HG03469 (cell line): ENCODE results near the gene PAK2.
"Not testable (repeated sequence)": the region's sequence is repeated elsewhere in the genome, so short reads cannot be mapped to it uniquely, and the experiment has no call there.

Experiments
- ATAC-seq: cut with Tn5 transposase; IDR thresholded peaks from one replicate; pipeline ENCODE4 v1.9.1; 2021; ENCODE audit warnings: mild to moderate bottlenecking, moderate library complexity, moderate number of reproducible peaks; ENCODE audit not compliant: unreplicated experiment

Gene PAK2

DNA sequence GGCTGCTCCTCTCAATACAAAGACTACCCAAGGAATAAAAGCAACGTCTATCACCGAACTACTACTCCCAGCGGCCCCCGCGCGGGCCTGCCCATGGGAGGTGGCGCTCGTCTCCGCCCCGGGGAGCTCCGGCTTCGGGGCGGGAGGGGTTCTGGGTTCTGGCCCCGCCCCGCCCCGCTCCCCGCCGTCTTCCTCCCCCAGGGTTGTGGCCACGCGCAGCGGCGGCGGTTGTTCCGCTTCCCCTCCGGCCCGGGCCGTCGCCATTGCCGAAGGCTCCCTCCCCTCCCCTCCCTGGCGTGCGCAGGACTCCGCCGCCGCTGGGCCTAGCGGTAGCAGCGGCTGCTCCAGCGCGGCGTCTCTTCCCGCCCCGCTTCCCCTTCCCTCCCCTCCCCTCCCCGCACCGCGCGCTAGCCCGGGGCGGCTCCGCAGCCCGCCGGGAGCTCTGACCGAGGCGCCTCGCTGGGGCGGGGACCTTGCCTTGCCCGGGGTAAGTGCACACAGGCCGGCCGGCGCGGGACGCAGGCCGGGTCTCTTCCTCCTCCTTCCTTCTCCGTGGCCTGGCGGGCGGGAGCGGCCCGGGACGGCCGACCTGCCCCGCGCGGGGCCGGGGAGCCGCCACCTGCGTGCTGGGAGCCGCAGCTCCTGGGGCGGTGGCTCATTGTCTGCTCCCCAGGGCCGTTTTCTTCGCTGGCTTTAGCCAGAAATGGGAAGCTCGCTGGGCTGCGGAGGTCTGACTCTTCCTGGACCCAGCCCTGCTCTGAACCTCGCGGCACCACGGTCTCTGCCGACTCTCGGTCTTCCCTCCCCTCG is at the start of gene PAK2:
TSS of gene PAK2 (plus strand) at position 187 of the 810 bp plus-strand sequence. CDS start 42,790 bp downstream, outside the sequence.
- peak; percentile 74 for ATAC-seq

DNA sequence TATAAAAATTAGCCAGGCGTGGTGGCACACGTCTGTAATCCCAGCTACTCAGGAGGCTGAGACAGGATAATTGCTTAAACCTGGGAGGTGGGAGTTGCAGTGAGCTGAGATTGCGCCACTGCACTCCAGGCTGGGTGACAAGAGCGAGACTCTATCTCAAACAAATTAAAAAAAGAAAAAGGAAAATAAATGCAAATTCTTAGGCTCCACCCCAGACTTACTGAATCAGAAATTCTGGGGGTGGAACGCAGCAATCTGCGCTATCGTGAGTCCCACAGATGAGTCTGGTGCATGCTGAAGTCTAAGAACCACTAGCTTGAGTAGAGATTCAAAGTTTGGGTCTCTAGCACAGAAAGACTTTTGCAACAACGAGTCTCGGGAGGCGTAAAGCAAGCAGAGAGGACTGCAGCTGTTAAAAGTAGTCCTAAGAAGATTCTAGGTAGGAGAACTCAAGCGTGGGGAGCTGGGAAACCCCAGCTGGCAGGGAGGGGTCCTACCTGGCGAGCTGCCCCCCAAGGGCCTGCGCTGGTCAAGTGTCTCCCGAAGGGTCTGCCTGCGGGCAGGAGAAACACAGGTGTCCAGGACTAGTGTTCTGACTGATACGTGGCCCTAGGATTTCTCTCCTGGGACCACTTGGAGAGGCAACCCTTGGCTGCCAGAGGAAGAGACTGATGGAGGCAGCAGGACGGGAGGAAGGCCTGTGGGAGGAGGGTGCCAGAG is 49.6 kb upstream of the PAK2 start:
- ATAC-seq = no peak

GRCh38 chr3:196691386-196691785 is 48.3 kb upstream of the PAK2 start:
- ATAC-seq = no peak

GRCh38 chr3:196694202-196694638 is 45.4 kb upstream of the PAK2 start:
- no peak for ATAC-seq

- ATAC-seq = no peak
These were observed 44.5 kb upstream of the PAK2 start for GRCh38 chr3:196694941-196695848.

DNA sequence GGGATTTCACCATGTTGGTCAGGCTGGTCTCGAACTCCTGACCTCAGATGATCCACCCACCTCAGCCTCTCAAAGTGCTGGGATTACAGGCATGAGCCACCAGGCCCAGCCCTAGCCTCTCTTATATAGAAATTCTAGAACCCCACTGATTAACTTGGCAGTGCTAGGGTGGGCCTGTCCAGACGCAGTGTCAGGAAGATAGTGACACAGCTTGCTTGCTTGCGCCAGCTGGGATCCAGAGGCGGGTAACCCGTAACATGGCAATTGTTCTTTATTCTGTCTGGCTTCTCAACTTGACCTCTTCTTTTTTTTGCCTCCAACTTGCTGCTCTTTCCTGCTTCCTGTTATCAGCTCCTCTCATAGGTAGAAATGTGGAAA is 43.8 kb upstream of the PAK2 start:
- no peak for ATAC-seq

DNA sequence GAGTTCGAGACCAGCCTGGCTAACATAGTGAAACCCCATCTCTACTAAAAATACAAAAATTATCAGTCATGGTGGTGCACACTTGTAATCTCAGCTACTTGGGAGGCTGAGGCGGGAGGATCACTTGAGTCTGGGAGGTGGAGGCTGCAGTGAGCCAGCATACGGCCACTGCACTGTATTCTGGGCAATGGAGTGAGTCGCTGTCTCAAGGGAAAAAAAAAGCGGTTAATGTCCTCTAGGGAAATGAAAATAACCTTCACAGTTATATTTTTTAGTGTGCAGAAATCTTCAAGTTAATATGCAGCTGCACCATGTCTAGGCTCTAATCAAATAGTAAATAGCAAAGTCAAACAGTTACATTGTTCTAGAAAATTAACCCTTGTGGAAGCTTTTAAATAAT is 42.4 kb upstream of the PAK2 start:
- no peak for ATAC-seq

- no peak for ATAC-seq
These were observed 39.9 kb upstream of the PAK2 start for GRCh38 chr3:196699749-196700148.

- ATAC-seq = no peak
These were observed 38.9 kb upstream of the PAK2 start for GRCh38 chr3:196700801-196701200.

GRCh38 chr3:196706327-196706726 is 33.3 kb upstream of the PAK2 start:
- ATAC-seq = no peak

GRCh38 chr3:196706731-196707130 is 32.9 kb upstream of the PAK2 start:
- no peak for ATAC-seq

- ATAC-seq = no peak
These were observed 32.1 kb upstream of the PAK2 start for GRCh38 chr3:196707566-196707965.

GRCh38 chr3:196708467-196708866 is 31.2 kb upstream of the PAK2 start:
- no peak for ATAC-seq

DNA sequence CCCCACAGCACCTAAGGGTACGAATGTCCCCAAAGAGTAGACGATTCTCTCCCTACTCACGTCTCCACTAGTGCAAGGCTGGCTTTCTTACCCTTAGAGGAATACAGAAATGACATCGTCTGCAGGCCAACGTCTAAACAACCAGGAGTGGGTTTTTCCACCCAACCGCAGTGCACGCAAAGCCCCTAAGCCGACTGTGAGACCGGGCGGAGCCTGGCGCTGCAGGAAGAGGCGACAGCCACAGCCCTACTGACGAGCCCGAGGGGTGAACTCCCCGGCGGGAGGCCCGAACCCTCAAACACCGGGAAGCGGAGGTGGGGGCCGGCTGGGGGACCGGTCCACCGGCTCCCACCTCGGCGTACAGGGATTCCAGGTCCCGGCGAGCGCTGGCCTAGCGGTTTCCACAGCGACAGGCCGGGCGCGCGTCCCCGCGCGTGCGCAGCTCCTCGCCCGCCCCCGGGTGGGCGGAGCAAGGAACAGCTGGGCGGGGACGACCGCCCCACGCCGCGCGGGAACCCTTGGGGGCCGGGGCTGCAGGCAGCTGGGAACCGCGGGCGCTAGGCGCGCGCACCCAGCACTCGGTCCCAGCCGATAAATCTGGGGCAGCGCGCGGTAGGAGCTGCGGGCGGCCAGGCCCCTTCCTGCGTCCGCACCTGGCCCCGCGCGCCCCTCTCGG is 27.7 kb upstream of the PAK2 start, which contains the start of the genes CEP19 and PIGX:
TSS of gene CEP19 (minus strand) at position 413 of the 676 bp plus-strand sequence. CDS start 3,593 bp downstream, outside the sequence.
TSS of gene PIGX (plus strand) at position 540 of the 676 bp plus-strand sequence.
- peak; percentile 58 for ATAC-seq

GRCh38 chr3:196712514-196713413 is 26.9 kb upstream of the PAK2 start:
- peak; percentile 40 for ATAC-seq

DNA sequence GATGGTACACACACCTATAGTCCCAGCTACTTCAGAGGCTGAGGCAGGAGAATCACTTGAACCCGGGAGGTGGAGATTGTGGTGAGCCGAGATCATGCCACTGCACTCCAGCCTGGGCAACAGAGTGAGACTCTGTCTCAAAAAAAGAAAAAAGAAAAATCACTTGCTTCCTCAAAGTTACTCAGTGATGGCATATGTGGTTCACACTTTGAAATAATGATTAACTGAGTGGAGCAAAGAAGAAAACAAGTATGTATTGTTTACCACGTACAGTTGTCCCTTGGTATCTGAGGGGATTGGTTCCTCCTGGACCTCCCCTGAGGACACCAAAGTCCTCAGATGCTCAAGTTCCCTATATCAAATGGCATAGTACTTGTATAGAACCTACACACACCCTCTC is 22.5 kb upstream of the PAK2 start:
- ATAC-seq = not testable (repeated sequence)

GRCh38 chr3:196721097-196721496 is 18.6 kb upstream of the PAK2 start:
- ATAC-seq = no peak

- no peak for ATAC-seq
These were observed 12.6 kb upstream of the PAK2 start for GRCh38 chr3:196726788-196727675.
